AG04450 (cell line): ENCODE data around the gene FLT3LG. TPM values are rescaled to one million over a fixed set of nuclear protein-coding genes. Genes with fewer than 3 reads are reported as not detected.

Experiments
- CTCF ChIA-PET: fragments of 300-600, 350-600 bp; formaldehyde crosslinking; extraction: SDS; loops from one replicate; lab custom pipeline; 2022; ENCODE audit warnings: antibody characterized with exemption, inconsistent platforms; lab: Charles Lee
- POLR2A ChIA-PET: fragments of 350-600 bp; formaldehyde crosslinking; extraction: SDS; loops from one replicate; lab custom pipeline; 2021; ENCODE audit warnings: antibody characterized with exemption, inconsistent platforms; lab: Yijun Ruan, JAX
- DNase-seq: peaks from one replicate; pipeline ENCODE4 v3.0.0-alpha.2; 2011; ENCODE audit warnings: low read depth, low spot score
- H3K27ac ChIP-seq: one replicate; pipeline ENCODE4 v1.5.1; 2012; ENCODE audit warnings: low read depth, low read length, control low read depth
- H3K27me3 ChIP-seq: one replicate; pipeline ENCODE4 v1.6.0; 2012; ENCODE audit warnings: low read length; ENCODE audit not compliant: control insufficient read depth, insufficient read depth
- H3K4me3 ChIP-seq: 2 replicates; pipeline ENCODE4 v1.5.1; 2011; ENCODE audit warnings: mild to moderate bottlenecking, low read depth, low read length, control low read depth
- H3K9me3 ChIP-seq: 2 replicates; pipeline ENCODE4 v1.5.1; 2012; ENCODE audit warnings: low read length; ENCODE audit not compliant: control insufficient read depth, insufficient read depth
- polyA plus RNA-seq: library from polyadenylated mRNA; depleted of rRNA; stranded (reverse); fragments of >200 nt; gene quantifications from 2 replicates; pipeline ENCODE4 v1.2.3, GENCODE V29; 2011
- TF ChIP-seq, protein P1 (sequence below): IDR thresholded peaks from 2 replicates; pipeline ENCODE4 v1.5.1; 2011; ENCODE audit warnings: low read depth, low read length, control low read depth, inconsistent platforms

FLT3LG gene
- polyA plus RNA-seq, 1 experiment: 3.7 TPM

DNA sequence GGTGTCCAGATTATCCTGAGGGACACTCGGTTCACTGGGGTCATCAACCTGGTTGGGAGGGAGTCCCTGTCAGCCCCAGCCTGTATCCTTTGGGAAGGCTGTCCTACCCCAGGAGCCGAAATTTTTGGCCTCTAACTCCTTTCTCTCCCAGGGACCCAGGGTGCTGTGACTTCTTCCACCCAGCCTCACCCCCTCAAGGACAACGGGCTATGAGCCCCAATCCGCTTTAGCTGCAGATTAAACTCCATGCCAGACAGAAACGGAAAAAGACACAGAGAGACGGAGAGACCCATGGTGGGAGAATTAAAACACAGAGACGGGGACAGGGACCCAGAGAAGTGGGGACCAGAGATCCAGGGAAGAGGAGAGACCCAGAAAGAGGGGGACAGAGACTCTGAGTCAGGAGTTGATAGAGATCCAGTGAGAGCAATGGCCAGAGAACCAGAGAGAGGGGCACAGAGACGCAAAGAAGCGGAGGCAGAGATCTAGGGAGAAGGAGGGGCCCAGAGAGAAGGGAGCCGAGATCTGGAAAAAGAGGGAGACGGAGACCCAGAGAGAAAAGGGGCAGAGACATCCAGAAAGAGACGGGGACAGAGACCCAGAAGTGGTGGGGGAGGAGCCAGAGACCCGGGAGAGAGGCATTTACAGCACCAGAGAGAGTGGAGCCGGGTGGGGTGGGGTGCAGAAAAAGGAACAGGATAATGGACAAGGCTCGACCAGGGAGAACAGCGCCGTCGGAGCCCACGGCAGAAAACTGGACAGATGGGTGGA lies 33.4 kb upstream of the FLT3LG start:
- Histone ChIP-seq H3K9me3 (peaks cover 5% of the 10 kb centered on the region; the same call in 1 of the 2 replicates), H3K27me3 (peaks cover 64% of the 10 kb centered on the region), H3K4me3 (no peak overlapping the region), H3K27ac (no peak overlapping the region)
- ChIA-PET CTCF (no interaction called here), POLR2A (no interaction called here)
- TF ChIP-seq, protein P1, sequence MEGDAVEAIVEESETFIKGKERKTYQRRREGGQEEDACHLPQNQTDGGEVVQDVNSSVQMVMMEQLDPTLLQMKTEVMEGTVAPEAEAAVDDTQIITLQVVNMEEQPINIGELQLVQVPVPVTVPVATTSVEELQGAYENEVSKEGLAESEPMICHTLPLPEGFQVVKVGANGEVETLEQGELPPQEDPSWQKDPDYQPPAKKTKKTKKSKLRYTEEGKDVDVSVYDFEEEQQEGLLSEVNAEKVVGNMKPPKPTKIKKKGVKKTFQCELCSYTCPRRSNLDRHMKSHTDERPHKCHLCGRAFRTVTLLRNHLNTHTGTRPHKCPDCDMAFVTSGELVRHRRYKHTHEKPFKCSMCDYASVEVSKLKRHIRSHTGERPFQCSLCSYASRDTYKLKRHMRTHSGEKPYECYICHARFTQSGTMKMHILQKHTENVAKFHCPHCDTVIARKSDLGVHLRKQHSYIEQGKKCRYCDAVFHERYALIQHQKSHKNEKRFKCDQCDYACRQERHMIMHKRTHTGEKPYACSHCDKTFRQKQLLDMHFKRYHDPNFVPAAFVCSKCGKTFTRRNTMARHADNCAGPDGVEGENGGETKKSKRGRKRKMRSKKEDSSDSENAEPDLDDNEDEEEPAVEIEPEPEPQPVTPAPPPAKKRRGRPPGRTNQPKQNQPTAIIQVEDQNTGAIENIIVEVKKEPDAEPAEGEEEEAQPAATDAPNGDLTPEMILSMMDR: no peak
- DNase-seq: no peak

DNA sequence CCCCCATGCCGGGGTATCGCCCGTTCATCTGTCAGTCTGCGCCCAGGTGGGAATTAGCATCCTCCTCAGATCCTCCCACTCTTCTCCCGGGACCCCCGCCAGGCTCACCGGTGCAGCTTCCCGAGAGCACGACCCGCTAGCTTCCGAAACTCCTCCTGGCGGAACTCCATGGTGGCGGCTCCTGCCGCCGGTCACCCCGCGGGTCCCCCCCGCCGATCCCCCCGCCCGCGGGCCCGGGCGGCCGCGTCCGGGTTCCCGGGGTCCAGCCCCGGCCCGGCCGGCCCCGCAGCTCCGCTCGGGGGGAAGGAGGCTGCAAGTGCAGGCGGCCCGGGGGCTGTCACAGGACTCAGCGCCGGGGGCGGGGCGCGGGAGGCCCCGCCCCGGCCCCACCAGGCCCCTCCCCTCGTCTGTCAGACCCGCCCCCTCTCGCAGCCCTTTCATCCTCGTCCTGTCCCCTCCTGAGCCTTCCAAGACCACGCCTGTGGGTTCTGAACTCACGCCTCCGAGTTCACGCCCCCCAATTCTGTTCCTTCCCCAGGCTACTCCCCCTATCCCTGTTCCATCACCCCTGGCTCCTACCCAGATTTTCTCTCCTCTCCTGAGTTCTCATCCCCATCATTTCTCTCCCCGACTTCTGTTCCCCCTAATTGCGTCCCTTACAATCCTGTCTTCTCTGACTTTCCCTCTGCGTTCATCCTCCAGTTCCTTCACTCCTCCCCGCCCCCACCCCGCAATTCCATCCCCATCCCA lies 32.6 kb upstream of the FLT3LG start, which contains the start of gene SLC17A7:
TSS of gene SLC17A7 (minus strand) at position 318 of the 750 bp plus-strand sequence. CDS start at position 170, 148 bp downstream.
- ChIA-PET CTCF (interaction anchor here (0.6 kb wide), 1 partner anchor 254 kb away, joined by 4 read pairs; no protein-coding TSS in a partner anchor), POLR2A (no interaction called here)
- TF ChIP-seq, protein P1: no peak
- Histone ChIP-seq H3K4me3 (no peak within 1 kb of the TSS), H3K27ac (no peak within 1 kb of the TSS), H3K27me3 (peaks cover 56% of the 10 kb centered on the region), H3K9me3 (peaks cover 1% of the 10 kb centered on the region; the same call in 1 of the 2 replicates)
- DNase-seq: no peak

DNA sequence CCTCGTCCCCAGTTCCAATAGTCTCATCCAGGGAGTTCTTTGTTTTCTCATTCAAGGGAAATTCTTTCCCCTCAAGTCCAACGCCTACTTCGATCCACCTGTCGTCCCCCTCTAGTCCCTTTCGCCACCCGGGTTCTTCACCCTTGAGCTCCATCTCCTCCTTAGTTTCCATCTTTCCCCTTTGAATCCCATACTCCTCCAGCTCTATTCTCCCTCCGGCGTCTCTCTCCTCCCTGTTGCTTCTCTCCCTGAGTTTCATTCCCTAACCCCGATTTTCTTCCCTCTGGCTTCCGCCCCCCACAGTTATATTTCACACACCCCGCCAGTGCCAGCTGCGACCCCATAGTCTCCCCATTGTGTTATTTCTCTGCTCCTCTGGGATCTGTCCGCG lies 32.1 kb upstream of the FLT3LG start:
- TF ChIP-seq, protein P1: no peak
- no peak for DNase-seq
- H3K27me3 ChIP-seq: peaks cover 51% of the 10 kb centered on the region
- no peak overlapping the region for H3K27ac ChIP-seq
- no peak overlapping the region for H3K4me3 ChIP-seq
- H3K9me3 ChIP-seq: no peaks in the 10 kb centered on the region; the same call in 1 of the 2 replicates
- ChIA-PET POLR2A (no interaction called here), CTCF (interaction anchor here (0.6 kb wide), 1 partner anchor 254 kb away, joined by 4 read pairs; no protein-coding TSS in a partner anchor)

DNA sequence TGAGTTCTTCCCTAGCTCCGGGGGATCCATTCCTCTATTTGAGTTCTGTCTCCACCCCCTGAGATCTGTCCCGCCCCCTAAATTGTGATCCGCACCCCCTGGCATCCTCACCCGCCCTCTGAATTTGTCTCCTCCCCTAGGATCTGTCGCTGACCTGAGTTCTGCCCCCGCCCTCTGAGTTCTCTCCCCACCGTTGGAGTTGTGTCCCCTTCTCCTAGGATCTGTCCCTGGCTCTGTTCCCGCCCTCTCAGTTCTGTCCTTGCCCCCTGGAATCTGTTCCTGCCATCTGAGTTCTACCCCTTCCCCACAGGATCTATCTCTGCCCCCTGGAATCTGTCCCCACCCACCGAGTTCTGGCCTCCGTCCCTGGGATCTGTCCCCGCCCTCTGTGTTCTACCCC lies 31.7 kb upstream of the FLT3LG start:
- CTCF ChIA-PET: interaction anchor here (0.6 to 1.2 kb wide), 5 partner anchors 48 to 255 kb away, joined by 3 to 8 read pairs (median 4); no protein-coding TSS in a partner anchor

More for the DNA sequence above, 31.7 kb upstream of the FLT3LG start:
- H3K27ac ChIP-seq: no peak overlapping the region
- no peaks in the 10 kb centered on the region; the same call in 1 of the 2 replicates for H3K9me3 ChIP-seq
- DNase-seq: no peak
- TF ChIP-seq, protein P1: no peak
- POLR2A ChIA-PET: interaction anchor here (1.0 kb wide), 1 partner anchor 14 kb away, joined by 7 read pairs; no protein-coding TSS in a partner anchor
- H3K4me3 ChIP-seq: 0 out of 2 replicates have a peak overlapping the region, but pooled peaks have one; percentile 68
- peaks cover 48% of the 10 kb centered on the region for H3K27me3 ChIP-seq
